Measurements from ENCODE around the gene PATL2. TPM values are rescaled to one million over a fixed set of nuclear protein-coding genes. Genes with fewer than 3 reads are reported as not detected.

Gene PATL2
- total and polyA plus RNA-seq, 2 experiments from 2014 or later, result 0.26 TPM; not detected in 1

GRCh38 chr15:44719293-44719999, 8.3 kb upstream of the PATL2 start:
- no peak overlapping the region for H2AFZ ChIP-seq
- peaks cover 37% of the 10 kb centered on the region for H3K36me3 ChIP-seq (ENCODE audit: low read depth)
- in situ Hi-C loops (cut with MboI), result no loop called here
- DNase-seq, result no peak
- H3K79me2 ChIP-seq (ENCODE audit: insufficient read depth), result peaks cover 13% of the 10 kb centered on the region
- H3K4me3 ChIP-seq, result no peak overlapping the region
- peaks cover 40% of the 10 kb centered on the region for H3F3A ChIP-seq (ENCODE audit: insufficient read depth)
- H3K4me2 ChIP-seq (ENCODE audit: unreplicated experiment), result no peak overlapping the region
- no peaks in the 10 kb centered on the region for H3K9me3 ChIP-seq (ENCODE audit: low read depth)
- no peaks in the 10 kb centered on the region for H3K4me1 ChIP-seq (ENCODE audit: insufficient read depth)
- TF ChIP-seq EZH2phosphoT487 (IDR thresholded peaks at IDR 0.05; ENCODE audit: insufficient read depth, low read depth) (no peak), EZH2 (IDR thresholded peaks at IDR 0.05; ENCODE audit: insufficient read depth, poor library complexity, severe bottlenecking) (no peak)
- WGBS, 2 experiments (ENCODE audit: low coverage in 1 of 2, low lambda C conversion rate in 2 of 2, missing lambda C conversion rate in 2 of 2), result 85 to 89% methylated on average over 4 of the region's 4 CpGs
- H3K9me2 ChIP-seq (ENCODE audit: insufficient read depth), result no peaks in the 10 kb centered on the region
- H3K27ac ChIP-seq, result no peak overlapping the region
- H3K9ac ChIP-seq, result no peak overlapping the region
- no peaks in the 10 kb centered on the region for H3K27me3 ChIP-seq (replicated peaks; ENCODE audit: insufficient read depth)
- H4K20me1 ChIP-seq (ENCODE audit: insufficient read depth), result peaks cover 6% of the 10 kb centered on the region; the same call in 1 of the 2 replicates

GRCh38 chr15:44718927-44719292, 7.8 kb upstream of the PATL2 start:
- no peaks in the 10 kb centered on the region for H3K27me3 ChIP-seq (replicated peaks; ENCODE audit: insufficient read depth)
- in situ Hi-C loops (cut with MboI), result no loop called here
- no peaks in the 10 kb centered on the region for H3K9me3 ChIP-seq (ENCODE audit: low read depth)
- peaks cover 19% of the 10 kb centered on the region for H3K79me2 ChIP-seq (ENCODE audit: insufficient read depth)
- H3K36me3 ChIP-seq (ENCODE audit: low read depth), result peaks cover 37% of the 10 kb centered on the region
- WGBS, 2 experiments (ENCODE audit: low coverage in 1 of 2, low lambda C conversion rate in 2 of 2, missing lambda C conversion rate in 2 of 2), result 96% methylated on average over 8 of the region's 8 CpGs
- H3K4me3 ChIP-seq, result no peak overlapping the region
- peaks cover 40% of the 10 kb centered on the region for H3F3A ChIP-seq (ENCODE audit: insufficient read depth)
- no peak for DNase-seq
- no peak overlapping the region for H2AFZ ChIP-seq
- TF ChIP-seq EZH2phosphoT487 (IDR thresholded peaks at IDR 0.05; ENCODE audit: insufficient read depth, low read depth) (no peak), EZH2 (IDR thresholded peaks at IDR 0.05; ENCODE audit: insufficient read depth, poor library complexity, severe bottlenecking) (no peak)
- 0 out of 2 replicates have a peak, but pooled peaks cover 5% of the 10 kb centered on the region for H3K4me1 ChIP-seq (ENCODE audit: insufficient read depth)
- H4K20me1 ChIP-seq (ENCODE audit: insufficient read depth), result peaks cover 6% of the 10 kb centered on the region; the same call in 1 of the 2 replicates
- no peak overlapping the region for H3K27ac ChIP-seq
- H3K9me2 ChIP-seq (ENCODE audit: insufficient read depth), result no peaks in the 10 kb centered on the region
- no peak overlapping the region for H3K9ac ChIP-seq
- no peak overlapping the region for H3K4me2 ChIP-seq (ENCODE audit: unreplicated experiment)

- Histone ChIP-seq H2AFZ (no peak overlapping the region), H3F3A (ENCODE audit: insufficient read depth) (peaks cover 41% of the 10 kb centered on the region), H4K20me1 (ENCODE audit: insufficient read depth) (peaks cover 6% of the 10 kb centered on the region; the same call in 1 of the 2 replicates), H3K27ac (no peak overlapping the region), H3K4me2 (ENCODE audit: unreplicated experiment) (no peak overlapping the region), H3K36me3 (ENCODE audit: low read depth) (peaks cover 37% of the 10 kb centered on the region), H3K4me3 (no peak overlapping the region), H3K4me1 (ENCODE audit: insufficient read depth) (peaks cover 10% of the 10 kb centered on the region), H3K79me2 (ENCODE audit: insufficient read depth) (peaks cover 24% of the 10 kb centered on the region), H3K9me2 (ENCODE audit: insufficient read depth) (no peaks in the 10 kb centered on the region), H3K27me3 (replicated peaks; ENCODE audit: insufficient read depth) (no peaks in the 10 kb centered on the region), H3K9ac (no peak overlapping the region), H3K9me3 (ENCODE audit: low read depth) (no peaks in the 10 kb centered on the region)
- in situ Hi-C loops (cut with MboI), result no loop called here
- no peak for TF ChIP-seq EZH2phosphoT487 (IDR thresholded peaks at IDR 0.05; ENCODE audit: insufficient read depth, low read depth)
- TF ChIP-seq EZH2 (IDR thresholded peaks at IDR 0.05; ENCODE audit: insufficient read depth, poor library complexity, severe bottlenecking), result no peak
- DNase-seq, result no peak
- 72 to 73% methylated on average over 4 of the region's 4 CpGs for WGBS, 2 experiments (ENCODE audit: low coverage in 1 of 2, low lambda C conversion rate in 2 of 2, missing lambda C conversion rate in 2 of 2)
These were observed 7.2 kb upstream of the PATL2 start for GRCh38 chr15:44718180-44718926.

- Histone ChIP-seq H3F3A (ENCODE audit: insufficient read depth) (peaks cover 44% of the 10 kb centered on the region), H3K36me3 (ENCODE audit: low read depth) (peaks cover 37% of the 10 kb centered on the region), H2AFZ (no peak overlapping the region), H3K4me3 (no peak overlapping the region), H3K27ac (no peak overlapping the region), H4K20me1 (ENCODE audit: insufficient read depth) (peaks cover 6% of the 10 kb centered on the region; the same call in 1 of the 2 replicates), H3K79me2 (ENCODE audit: insufficient read depth) (peaks cover 37% of the 10 kb centered on the region), H3K9ac (no peak overlapping the region), H3K9me3 (ENCODE audit: low read depth) (no peaks in the 10 kb centered on the region), H3K4me1 (ENCODE audit: insufficient read depth) (peaks cover 16% of the 10 kb centered on the region), H3K27me3 (replicated peaks; ENCODE audit: insufficient read depth) (no peaks in the 10 kb centered on the region), H3K9me2 (ENCODE audit: insufficient read depth) (no peaks in the 10 kb centered on the region), H3K4me2 (ENCODE audit: unreplicated experiment) (no peak overlapping the region)
- TF ChIP-seq EZH2phosphoT487 (IDR thresholded peaks at IDR 0.05; ENCODE audit: insufficient read depth, low read depth) (no peak), EZH2 (IDR thresholded peaks at IDR 0.05; ENCODE audit: insufficient read depth, poor library complexity, severe bottlenecking) (no peak)
- in situ Hi-C loops (cut with MboI), result no loop called here
- no peak for DNase-seq
- 85 to 88% methylated on average over 2 of the region's 2 CpGs for WGBS, 2 experiments (ENCODE audit: low coverage in 1 of 2, low lambda C conversion rate in 2 of 2, missing lambda C conversion rate in 2 of 2)
These were observed 6.0 kb upstream of the PATL2 start for GRCh38 chr15:44716983-44717602.
